Activated CD4-positive, alpha-beta T cell treated with anti-CD3 and anti-CD28 coated beads, Interleukin-2, amount 50 U/mL, for 16 hours (primary cell): ENCODE measurements around the gene SH3GL1.
A peak's percentile ranks its signal among the peaks of the same experiment; 100 is the strongest.

ENCODE experiments used
- DNase-seq: peaks from one replicate; pipeline ENCODE4 v3.0.0-alpha.2; 2020

The SH3GL1 gene

GRCh38 chr19:4400135-4400936, at the start of gene SH3GL1:
SH3GL1 (minus strand) TSS chr19:4400547; CDS start chr19:4400368, 179 bp downstream.
- peak; percentile 91 for DNase-seq

GRCh38 chr19:4449639-4450028, 49.3 kb upstream of the SH3GL1 start:
- no peak for DNase-seq

- DNase-seq: no peak
Measured at GRCh38 chr19:4449022-4449638, 48.8 kb upstream of the SH3GL1 start.

GRCh38 chr19:4448147-4448985, 48.0 kb upstream of the SH3GL1 start:
- DNase-seq: no peak

GRCh38 chr19:4447327-4448146, 47.2 kb upstream of the SH3GL1 start:
- no peak for DNase-seq

GRCh38 chr19:4446704-4447200, 46.4 kb upstream of the SH3GL1 start:
- DNase-seq: no peak

GRCh38 chr19:4445963-4446703, 45.8 kb upstream of the SH3GL1 start:
- no peak for DNase-seq

- DNase-seq: no peak
Measured at GRCh38 chr19:4444765-4445741, 44.7 kb upstream of the SH3GL1 start.

GRCh38 chr19:4443966-4444764, 43.8 kb upstream of the SH3GL1 start:
- no peak for DNase-seq

GRCh38 chr19:4443188-4443587, 42.8 kb upstream of the SH3GL1 start:
- DNase-seq: no peak

- DNase-seq: no peak
Measured at GRCh38 chr19:4442819-4443146, 42.4 kb upstream of the SH3GL1 start.

GRCh38 chr19:4441994-4442818, 41.9 kb upstream of the SH3GL1 start:
- no peak for DNase-seq

GRCh38 chr19:4439243-4439642, 38.9 kb upstream of the SH3GL1 start:
- DNase-seq: no peak

- DNase-seq: no peak
Measured at GRCh38 chr19:4437103-4437502, 36.8 kb upstream of the SH3GL1 start.

- no peak for DNase-seq
Measured at GRCh38 chr19:4436231-4436630, 35.9 kb upstream of the SH3GL1 start.

GRCh38 chr19:4434391-4434790, 34.0 kb upstream of the SH3GL1 start:
- DNase-seq: no peak

GRCh38 chr19:4432918-4433506, 32.7 kb upstream of the SH3GL1 start:
- DNase-seq: no peak
